ENCODE measurements around the gene ZNG1F.
"Not testable (repeated sequence)": the region's sequence is repeated elsewhere in the genome, so short reads cannot be mapped to it uniquely, and the experiment has no call there.

DNA sequence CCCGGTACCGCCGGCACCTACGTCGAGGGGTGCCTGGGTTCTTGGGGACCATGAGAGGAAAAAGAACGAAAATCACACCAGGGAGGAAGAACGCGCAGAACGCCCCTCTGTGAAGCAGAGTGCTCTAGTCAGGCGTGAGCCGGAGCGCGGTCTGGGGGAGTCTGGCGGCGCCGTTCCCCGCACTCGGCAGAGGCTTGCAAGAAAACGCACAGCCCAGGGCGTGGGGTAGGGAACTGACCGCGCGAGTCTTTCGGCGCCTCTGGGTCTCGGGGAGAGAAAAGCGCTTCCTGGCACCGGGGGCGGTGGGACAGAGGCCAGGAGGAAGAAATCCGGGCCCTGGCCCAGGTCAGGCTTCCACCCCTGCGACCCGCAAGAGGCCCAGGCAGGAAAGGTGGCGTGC, 65.3 kb downstream of the ZNG1F start:
- TF ChIP-seq, protein P1, sequence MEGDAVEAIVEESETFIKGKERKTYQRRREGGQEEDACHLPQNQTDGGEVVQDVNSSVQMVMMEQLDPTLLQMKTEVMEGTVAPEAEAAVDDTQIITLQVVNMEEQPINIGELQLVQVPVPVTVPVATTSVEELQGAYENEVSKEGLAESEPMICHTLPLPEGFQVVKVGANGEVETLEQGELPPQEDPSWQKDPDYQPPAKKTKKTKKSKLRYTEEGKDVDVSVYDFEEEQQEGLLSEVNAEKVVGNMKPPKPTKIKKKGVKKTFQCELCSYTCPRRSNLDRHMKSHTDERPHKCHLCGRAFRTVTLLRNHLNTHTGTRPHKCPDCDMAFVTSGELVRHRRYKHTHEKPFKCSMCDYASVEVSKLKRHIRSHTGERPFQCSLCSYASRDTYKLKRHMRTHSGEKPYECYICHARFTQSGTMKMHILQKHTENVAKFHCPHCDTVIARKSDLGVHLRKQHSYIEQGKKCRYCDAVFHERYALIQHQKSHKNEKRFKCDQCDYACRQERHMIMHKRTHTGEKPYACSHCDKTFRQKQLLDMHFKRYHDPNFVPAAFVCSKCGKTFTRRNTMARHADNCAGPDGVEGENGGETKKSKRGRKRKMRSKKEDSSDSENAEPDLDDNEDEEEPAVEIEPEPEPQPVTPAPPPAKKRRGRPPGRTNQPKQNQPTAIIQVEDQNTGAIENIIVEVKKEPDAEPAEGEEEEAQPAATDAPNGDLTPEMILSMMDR (conservative IDR thresholded peaks at IDR 0.05; ENCODE audit: low read depth, low read length) = not testable (repeated sequence)
- TF ChIP-seq RAD21 (IDR thresholded peaks at IDR 0.05; ENCODE audit: low read length); POLR2A (IDR thresholded peaks at IDR 0.05; ENCODE audit: low read depth, low read length); CEBPB (IDR thresholded peaks at IDR 0.05; ENCODE audit: low read depth, low read length); MAFK (IDR thresholded peaks at IDR 0.05; ENCODE audit: low read depth, low read length); SMC3 (IDR thresholded peaks at IDR 0.05; ENCODE audit: low read depth, low read length); MAZ (IDR thresholded peaks at IDR 0.05; ENCODE audit: borderline replicate concordance, low read depth, low read length): not testable (repeated sequence)
- TF ChIP-seq, protein P2, sequence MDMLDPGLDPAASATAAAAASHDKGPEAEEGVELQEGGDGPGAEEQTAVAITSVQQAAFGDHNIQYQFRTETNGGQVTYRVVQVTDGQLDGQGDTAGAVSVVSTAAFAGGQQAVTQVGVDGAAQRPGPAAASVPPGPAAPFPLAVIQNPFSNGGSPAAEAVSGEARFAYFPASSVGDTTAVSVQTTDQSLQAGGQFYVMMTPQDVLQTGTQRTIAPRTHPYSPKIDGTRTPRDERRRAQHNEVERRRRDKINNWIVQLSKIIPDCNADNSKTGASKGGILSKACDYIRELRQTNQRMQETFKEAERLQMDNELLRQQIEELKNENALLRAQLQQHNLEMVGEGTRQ (IDR thresholded peaks at IDR 0.05; ENCODE audit: low read depth, low read length) = not testable (repeated sequence)
- TF ChIP-seq, protein P3, sequence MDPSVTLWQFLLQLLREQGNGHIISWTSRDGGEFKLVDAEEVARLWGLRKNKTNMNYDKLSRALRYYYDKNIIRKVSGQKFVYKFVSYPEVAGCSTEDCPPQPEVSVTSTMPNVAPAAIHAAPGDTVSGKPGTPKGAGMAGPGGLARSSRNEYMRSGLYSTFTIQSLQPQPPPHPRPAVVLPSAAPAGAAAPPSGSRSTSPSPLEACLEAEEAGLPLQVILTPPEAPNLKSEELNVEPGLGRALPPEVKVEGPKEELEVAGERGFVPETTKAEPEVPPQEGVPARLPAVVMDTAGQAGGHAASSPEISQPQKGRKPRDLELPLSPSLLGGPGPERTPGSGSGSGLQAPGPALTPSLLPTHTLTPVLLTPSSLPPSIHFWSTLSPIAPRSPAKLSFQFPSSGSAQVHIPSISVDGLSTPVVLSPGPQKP (IDR thresholded peaks at IDR 0.05; ENCODE audit: borderline replicate concordance, low read depth, low read length) = not testable (repeated sequence)

Measured in IMR-90 (cell line).